Stromal cell of bone marrow (primary cell): ENCODE measurements around the gene CD151.

Experiments used
- DNase-seq: peaks from one replicate; pipeline ENCODE4 v3.0.0-alpha.2; 2012; ENCODE audit warnings: low read depth

CD151 gene

GRCh38 chr11:797296-798092 lies 35.3 kb upstream of the CD151 start:
- DNase-seq, result peak; percentile 62

- DNase-seq, result no peak
These were observed 34.5 kb upstream of the CD151 start, which contains the start of gene SLC25A22 for GRCh38 chr11:798093-798713. Gene SLC25A22, minus strand, starts transcription at chr11:798281. Its CDS starts 3,275 bp downstream, at chr11:795006.

DNA sequence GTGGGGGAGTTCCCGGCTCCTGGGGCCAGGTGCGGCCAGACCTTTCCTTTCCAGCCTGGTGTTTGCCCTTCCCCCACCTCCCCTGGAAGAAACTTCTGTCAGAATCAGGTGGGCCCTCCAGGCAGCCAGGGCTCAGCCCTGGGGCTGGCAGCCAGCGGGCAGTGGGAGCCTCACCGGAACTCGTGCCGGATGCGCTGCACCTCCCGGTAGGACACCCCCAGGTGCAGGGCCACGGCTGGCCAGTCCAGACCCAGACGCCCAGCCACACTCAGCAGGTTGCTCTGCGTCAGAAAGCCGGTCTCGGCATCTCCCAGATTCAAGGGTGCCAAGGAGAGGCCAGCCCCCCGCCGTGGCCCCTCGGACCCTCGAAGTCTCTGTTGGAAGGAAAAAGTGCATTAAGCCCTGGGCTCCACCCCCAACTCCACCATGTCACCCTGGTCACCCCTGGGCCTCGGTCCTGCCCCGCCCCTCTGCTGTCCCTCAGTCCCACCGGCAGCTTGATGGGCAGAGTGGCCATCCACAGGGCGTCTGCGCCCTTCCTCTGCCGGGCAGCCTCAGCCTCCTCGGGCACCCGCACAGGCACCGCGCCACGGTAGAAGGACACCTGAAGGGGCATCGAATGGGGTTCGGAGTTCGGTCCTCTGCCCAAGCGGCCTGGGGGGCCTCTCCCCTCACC lies 33.0 kb upstream of the CD151 start:
- DNase-seq, result no peak

- no peak for DNase-seq
These were observed 32.3 kb upstream of the CD151 start for GRCh38 chr11:800473-800872.

DNA sequence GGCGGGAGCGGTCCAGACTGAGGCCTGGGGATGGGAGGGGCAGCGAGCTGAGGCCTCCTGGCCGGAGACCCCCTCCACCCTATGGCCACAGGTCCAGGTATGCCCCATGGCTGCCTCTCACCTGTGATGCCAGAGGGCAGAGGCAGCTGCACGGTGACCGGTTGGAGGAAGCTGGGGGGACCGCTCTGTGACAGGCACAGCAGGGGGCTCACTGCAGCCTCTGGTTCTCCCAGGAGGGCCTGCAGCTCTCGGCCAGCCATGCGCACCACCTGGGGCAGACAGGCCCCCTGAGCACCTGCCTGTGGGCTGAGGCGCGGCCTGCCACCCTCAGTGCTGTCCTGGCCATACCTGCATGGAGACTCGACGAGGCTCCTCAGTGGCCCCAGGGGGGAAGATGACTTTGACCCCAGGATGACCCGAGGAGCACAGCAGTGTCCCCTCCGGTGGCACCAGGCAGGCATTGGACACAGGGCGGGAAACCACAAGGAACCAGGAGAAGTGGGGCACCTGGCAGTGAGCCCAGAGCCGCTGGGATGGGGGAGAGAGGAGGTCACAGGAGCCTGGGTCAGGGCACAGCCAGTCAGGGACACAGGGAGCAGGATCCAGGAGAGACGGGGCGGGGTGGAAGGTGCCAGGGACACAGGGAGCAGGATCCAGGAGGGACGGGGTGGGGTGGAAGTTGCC lies 31.5 kb upstream of the CD151 start:
- DNase-seq, result no peak

GRCh38 chr11:802018-802617 lies 30.6 kb upstream of the CD151 start:
- no peak for DNase-seq

GRCh38 chr11:802693-803466 lies 29.9 kb upstream of the CD151 start:
- DNase-seq, result no peak

DNA sequence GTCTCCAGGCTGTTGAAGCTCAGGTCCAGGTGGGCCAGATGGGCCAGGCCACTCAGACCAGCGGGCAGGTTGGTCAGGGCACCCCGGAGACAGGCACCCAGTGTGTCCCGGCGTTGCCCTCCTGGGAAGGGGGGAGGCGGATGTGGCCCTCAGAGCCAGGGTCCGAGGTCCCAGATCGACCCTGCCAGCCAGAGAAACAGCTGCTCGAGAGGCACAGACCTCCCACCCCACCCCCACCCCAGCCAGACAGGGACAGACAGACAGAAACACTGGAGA lies 29.3 kb upstream of the CD151 start:
- no peak for DNase-seq

DNA sequence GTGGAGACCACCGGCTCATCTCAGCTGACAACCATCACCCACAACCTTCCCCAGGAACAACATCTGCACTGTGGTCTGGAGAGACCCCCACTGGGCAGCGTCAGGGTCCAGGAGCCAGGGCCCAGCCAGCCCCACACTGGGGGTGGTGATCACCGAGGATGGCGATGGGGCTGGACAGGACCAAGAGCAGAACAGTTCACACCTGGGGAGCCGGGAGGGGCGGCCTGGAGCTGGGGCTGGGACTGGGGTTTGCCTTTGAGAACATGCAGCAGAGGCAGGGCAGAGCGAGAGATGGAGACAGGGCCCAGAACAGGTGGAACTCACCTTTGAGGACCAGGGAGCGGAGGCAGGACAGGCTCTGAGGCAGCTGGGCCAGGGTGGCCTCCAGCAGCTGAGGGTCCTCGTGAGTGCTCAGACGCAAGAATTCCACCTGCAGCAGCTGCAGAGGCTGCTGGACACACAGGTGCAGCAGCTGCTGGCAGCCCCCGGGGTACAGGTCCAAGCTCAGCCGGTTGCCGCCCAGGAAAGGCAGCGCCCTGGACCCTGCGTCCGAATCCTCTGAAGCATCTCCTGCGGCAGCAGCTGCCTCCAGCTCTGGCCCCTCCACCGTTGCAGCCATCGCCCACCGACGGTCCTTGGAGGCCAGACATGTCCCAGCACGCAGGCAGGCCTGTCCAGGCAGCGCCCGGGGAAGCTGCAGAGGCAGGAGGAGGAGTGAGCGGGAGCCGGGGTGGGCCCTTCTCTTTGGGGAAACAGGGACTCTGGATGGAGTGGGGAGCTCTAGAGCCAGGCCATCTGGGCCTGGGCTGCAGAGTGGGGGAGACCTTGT lies 28.8 kb upstream of the CD151 start:
- DNase-seq, result no peak

DNA sequence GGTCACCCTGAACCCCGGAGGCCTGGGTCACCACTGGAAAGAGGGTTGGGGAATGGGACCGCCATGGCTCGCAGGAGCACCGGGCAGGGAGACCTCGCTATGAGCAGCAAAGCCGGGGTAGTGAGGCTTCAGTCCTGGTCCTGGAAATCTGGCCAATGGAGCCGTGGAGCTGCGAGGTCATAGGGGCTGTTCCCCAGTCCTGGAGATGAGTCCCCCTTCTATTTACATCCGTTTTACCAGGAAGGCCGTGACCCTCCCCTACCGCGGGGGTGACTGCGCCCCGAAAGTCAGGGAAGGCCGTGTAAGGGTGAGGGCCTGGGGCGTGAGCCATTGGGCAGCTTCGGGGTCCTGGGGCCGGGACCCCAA lies 28.2 kb upstream of the CD151 start:
- DNase-seq, result no peak

GRCh38 chr11:808427-809286 lies 24.1 kb upstream of the CD151 start:
- DNase-seq, result no peak

DNA sequence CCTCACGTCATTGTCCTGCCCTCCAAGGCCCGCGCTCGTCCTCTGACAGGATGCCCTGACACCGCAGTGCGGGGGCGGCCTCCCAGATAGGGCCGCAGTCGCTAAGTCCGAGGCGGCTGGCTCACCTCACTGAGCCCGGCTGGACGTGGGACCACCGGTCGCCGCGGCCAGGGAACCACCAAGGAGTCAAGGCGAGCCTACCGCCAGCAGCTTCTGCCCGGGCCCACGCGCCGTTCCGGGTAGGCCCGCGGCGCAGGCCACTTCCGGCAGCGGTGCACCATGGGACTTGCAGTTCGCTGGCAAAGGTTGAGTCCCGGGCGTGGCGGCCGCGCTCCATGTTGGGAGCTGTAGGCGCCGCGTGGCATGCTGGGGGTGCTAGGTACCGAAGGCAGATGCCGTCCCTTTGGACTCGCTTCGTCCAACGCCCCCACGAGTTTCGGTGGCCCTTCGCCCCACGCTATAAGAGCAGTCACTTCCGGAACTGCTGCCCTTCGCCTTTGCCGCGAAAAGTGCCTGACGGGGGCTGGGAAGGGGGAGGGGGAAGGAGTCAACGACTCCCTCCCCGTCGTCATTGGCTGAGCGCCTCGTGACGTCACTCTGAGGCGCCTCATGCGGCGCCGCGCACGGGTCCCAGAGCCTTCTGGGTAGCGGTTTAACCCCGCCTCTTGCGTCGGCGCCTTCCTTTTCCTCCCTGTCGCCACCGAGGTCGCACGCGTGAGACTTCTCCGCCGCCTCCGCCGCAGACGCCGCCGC lies 23.3 kb upstream of the CD151 start, which contains the start of gene RPLP2:
Gene RPLP2 (plus strand): TSS at position 681 of the 753 bp plus-strand sequence. CDS start 268 bp downstream, outside the sequence.
- peak; percentile 93 for DNase-seq

DNA sequence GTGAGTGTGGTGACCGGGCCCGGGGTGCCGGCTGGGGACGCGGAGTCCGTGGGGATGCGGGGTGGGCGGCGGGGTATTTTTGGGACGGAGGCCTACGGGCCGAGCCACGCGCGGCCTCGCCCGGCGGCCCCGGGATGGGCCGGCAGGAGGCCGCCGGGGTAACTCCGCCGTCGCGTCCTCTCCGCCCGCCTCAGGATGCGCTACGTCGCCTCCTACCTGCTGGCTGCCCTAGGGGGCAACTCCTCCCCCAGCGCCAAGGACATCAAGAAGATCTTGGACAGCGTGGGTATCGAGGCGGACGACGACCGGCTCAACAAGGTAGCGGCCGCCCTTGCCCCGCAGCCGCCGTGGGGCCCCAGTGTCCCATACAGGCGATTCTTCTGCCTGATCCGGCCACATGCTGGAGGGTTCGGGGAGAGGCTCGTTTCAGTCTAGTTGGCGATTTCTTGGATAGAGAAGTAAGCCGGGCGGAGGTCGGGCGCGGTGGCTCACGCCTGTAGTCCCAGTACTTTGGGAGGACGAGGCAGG lies 22.6 kb upstream of the CD151 start:
- DNase-seq, result no peak

DNA sequence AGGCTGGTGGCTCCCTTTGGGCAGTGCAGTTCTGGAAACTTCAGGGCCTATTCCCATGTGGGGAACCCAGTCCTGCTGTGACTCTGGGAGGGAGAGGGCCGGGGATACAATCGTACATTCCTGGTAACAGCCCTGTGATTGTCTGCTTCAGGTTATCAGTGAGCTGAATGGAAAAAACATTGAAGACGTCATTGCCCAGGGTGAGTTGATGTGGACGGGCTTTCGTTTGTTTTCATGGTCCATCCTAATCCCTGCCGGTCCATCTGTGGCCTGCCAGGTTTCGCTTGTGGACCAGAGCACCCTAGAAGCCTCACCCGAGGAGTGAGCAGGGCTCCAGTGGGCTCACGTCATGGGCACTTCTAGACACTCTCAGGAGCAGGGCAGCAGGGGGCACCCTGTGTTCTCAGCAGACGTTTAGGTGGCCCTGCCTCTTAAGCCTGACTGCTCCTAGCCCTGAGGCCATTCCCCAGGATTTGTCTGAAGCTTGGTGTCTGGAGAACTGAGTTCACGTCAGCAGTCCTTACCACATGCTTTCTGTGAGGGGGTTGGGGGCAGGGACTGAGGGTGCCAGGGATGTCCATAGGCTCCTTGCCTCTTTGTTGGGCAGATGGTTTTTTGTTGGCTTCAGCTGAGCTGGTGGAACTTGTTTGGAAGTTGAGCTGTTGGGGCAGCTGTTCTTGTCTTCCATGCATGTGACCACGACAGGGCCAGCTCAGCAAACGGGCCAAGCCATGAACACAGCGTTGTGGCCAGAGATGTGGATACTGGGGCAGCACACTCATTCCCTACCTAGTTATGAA lies 21.1 kb upstream of the CD151 start:
- DNase-seq, result no peak

GRCh38 chr11:812390-812789 lies 20.4 kb upstream of the CD151 start:
- no peak for DNase-seq

DNA sequence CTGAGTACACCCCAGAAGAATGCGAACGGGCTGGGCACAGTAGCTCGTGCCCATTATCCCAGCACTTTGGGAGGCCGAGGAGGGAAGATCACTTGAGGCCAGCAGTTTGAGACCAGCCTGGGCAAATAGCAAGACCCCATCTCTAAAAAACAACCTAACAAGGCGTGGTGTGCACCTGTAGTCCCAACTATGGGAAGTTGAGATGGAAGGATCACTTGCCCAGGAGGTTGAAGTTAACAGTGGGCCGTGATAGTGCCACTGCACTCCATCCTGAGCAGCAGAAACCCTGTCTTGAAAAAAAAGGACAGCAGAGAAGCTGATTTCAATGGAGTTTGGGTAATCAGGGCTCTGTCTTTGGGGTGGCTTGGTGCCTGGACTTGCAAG lies 19.7 kb upstream of the CD151 start:
- DNase-seq, result no peak

DNA sequence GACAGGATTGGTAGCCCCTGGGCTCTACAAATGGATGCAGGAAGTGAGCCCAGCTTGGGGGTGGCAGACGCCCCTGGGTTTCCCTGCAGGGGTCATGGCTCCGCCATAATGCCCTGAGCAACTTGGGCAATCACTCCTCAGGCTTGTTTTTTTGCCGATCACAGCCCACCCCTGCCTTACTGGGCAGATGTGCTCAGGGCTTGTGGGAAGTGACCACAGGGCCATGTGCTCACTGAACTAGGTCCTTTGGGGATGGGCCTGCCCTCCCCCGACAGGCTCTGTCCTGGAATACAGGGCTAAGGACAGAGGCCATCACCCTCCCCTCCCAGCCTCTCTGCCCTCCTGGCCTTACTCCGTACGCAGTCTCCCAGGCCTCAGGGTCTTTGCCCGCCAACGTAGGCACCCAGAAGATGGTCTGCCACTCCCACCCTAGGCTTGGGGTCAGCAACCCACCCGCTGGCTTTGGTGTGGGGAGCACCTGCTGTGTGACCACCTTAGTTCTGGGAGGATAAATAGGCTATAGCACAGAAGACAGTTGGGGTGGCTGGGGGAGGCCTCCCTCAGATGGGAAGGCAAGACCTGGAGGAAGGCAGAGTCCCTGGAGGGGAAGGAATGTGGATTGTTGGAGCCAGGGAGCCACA lies 19.2 kb upstream of the CD151 start:
- no peak for DNase-seq
